ENCODE measurements around the gene PTPRH.

PTPRH gene

DNA sequence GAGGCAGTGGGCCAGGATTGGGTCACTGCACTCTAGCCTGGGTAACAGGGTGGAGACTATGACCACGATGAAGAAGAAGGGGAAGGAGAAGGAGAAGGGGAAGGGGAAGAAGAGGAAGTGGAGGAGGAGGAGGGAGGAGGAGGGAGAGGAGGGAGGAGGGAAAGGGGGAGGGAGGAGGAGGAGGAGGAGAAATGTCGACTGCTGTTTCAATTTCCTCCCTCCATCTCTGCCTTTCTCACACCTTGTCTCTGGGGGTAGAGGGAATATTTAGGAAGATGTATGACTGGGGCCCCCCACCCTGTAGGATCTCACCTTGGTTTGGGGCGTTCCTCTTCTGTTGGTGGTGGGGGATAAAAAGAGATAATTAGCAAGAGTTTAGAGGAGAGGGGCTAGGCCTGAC is 64.1 kb downstream of the PTPRH start:
- Histone ChIP-seq H3K4me2 (ENCODE audit: low read length) (no peak overlapping the region), H4K20me1 (ENCODE audit: insufficient read depth, low read length) (no peaks in the 10 kb centered on the region), H3K79me2 (ENCODE audit: insufficient read depth, low read length) (no peaks in the 10 kb centered on the region), H3K4me3 (ENCODE audit: low read depth, low read length, poor library complexity, severe bottlenecking) (no peak overlapping the region), H3K9me2 (ENCODE audit: low read depth, low read length) (no peaks in the 10 kb centered on the region), H3K4me1 (ENCODE audit: insufficient read depth, low read length, severe bottlenecking) (peaks cover 4% of the 10 kb centered on the region), H2AFZ (ENCODE audit: low read length) (no peak overlapping the region), H3F3A (ENCODE audit: insufficient read depth, low read length) (no peaks in the 10 kb centered on the region), H3K36me3 (ENCODE audit: insufficient read depth, low read length) (no peaks in the 10 kb centered on the region), H3K9ac (ENCODE audit: low read length) (no peak overlapping the region), H3K9me3 (ENCODE audit: low read length) (no peaks in the 10 kb centered on the region), H3K27me3 (ENCODE audit: insufficient read depth, low read length) (no peaks in the 10 kb centered on the region), H3K27ac (ENCODE audit: low read depth, low read length, poor library complexity, severe bottlenecking) (no peak overlapping the region)
- TF ChIP-seq EZH2 (IDR thresholded peaks at IDR 0.05; ENCODE audit: borderline replicate concordance, low read length) = no peak
- TF ChIP-seq CTCF (IDR thresholded peaks at IDR 0.05; ENCODE audit: low read length) = no peak

DNA sequence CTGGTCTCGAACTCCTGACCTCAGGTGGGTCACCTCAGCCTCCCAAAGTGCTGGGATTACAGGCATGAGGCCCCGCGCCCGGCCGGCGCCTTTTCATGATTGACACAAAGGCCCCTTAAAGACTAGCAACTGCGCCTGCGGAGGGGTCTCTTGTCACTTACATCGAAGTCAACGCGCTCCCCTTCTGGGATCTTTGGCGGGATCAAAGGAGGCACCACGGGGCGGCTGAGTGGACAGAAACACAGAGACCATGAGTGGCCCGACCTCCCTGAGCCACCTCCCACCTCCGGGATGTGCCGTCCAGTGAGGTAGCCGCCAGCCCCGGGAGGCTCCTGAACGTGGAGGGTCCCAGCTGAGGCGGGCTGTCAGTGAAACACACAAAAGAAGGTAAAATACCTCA is 67.6 kb downstream of the PTPRH start:
- Histone ChIP-seq H3K4me2 (ENCODE audit: low read length) (no peak overlapping the region), H3K27ac (ENCODE audit: low read depth, low read length, poor library complexity, severe bottlenecking) (no peak overlapping the region), H3K4me3 (ENCODE audit: low read depth, low read length, poor library complexity, severe bottlenecking) (no peak overlapping the region), H3K9ac (ENCODE audit: low read length) (no peak overlapping the region), H3K4me1 (ENCODE audit: insufficient read depth, low read length, severe bottlenecking) (peaks cover 2% of the 10 kb centered on the region), H4K20me1 (ENCODE audit: insufficient read depth, low read length) (no peaks in the 10 kb centered on the region), H3K9me2 (ENCODE audit: low read depth, low read length) (no peaks in the 10 kb centered on the region), H3F3A (ENCODE audit: insufficient read depth, low read length) (no peaks in the 10 kb centered on the region), H2AFZ (ENCODE audit: low read length) (no peak overlapping the region), H3K27me3 (ENCODE audit: insufficient read depth, low read length) (no peaks in the 10 kb centered on the region), H3K79me2 (ENCODE audit: insufficient read depth, low read length) (no peaks in the 10 kb centered on the region), H3K9me3 (ENCODE audit: low read length) (no peaks in the 10 kb centered on the region), H3K36me3 (ENCODE audit: insufficient read depth, low read length) (no peaks in the 10 kb centered on the region)
- TF ChIP-seq EZH2 (IDR thresholded peaks at IDR 0.05; ENCODE audit: borderline replicate concordance, low read length) = no peak
- TF ChIP-seq CTCF (IDR thresholded peaks at IDR 0.05; ENCODE audit: low read length) = no peak

- Histone ChIP-seq H3K27me3 (ENCODE audit: insufficient read depth, low read length) (peaks cover 2% of the 10 kb centered on the region), H3K9ac (ENCODE audit: low read length) (no peak overlapping the region), H3K9me2 (ENCODE audit: low read depth, low read length) (no peaks in the 10 kb centered on the region), H2AFZ (ENCODE audit: low read length) (no peak overlapping the region), H3F3A (ENCODE audit: insufficient read depth, low read length) (no peaks in the 10 kb centered on the region), H3K27ac (ENCODE audit: low read depth, low read length, poor library complexity, severe bottlenecking) (no peak overlapping the region), H4K20me1 (ENCODE audit: insufficient read depth, low read length) (no peaks in the 10 kb centered on the region), H3K4me2 (ENCODE audit: low read length) (no peak overlapping the region), H3K9me3 (ENCODE audit: low read length) (no peaks in the 10 kb centered on the region), H3K4me3 (ENCODE audit: low read depth, low read length, poor library complexity, severe bottlenecking) (no peak overlapping the region), H3K4me1 (ENCODE audit: insufficient read depth, low read length, severe bottlenecking) (peaks cover 4% of the 10 kb centered on the region), H3K36me3 (ENCODE audit: insufficient read depth, low read length) (no peaks in the 10 kb centered on the region), H3K79me2 (ENCODE audit: insufficient read depth, low read length) (no peaks in the 10 kb centered on the region)
- TF ChIP-seq CTCF (IDR thresholded peaks at IDR 0.05; ENCODE audit: low read length) = no peak
Observed at GRCh38 chr19:55137915-55138314, 71.4 kb downstream of the PTPRH start.

Measured in OCI-LY1 (cell line).